Measurements from ENCODE around the gene PLEKHD1.

The PLEKHD1 gene

DNA sequence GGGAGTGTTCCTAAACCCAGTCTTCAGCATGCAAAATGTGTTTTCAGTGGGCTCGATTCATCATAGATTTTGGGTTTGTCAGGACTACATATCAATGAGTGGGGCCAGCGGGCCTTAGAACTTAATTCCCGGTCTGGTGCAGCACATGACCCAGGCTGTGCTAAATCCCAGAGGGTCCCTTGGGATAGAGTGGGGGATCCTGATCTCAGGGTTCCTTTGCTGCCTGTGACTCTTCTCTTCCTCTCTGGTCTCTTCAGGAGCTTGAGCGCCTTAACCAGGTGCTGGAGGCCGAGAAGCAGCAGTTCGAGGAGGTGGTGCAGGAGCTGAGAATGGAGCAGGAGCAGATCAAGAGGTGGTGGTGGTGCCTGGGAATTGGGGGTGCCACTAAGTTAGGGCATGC, 37.5 kb downstream of the PLEKHD1 start:
- DNase-seq = no peak

DNA sequence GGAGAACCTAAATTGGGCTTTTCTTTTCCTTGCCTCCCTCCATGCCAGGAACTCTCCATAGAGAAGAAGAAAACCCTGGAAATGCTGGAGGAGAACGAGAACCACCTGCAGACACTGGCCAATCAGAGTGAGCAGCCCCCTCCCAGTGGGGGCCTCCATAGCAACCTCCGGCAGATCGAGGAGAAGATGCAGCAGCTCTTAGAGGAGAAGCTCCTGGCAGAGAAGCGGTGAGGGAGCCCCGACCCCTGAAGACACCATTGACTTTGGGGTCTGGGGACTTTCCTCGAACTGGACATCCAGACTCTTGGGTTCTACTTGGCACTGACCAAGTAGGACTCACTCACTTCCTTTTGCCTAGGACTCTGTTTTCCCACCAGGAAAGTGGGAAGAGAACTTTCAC, 41.4 kb downstream of the PLEKHD1 start:
- no peak for DNase-seq

DNA sequence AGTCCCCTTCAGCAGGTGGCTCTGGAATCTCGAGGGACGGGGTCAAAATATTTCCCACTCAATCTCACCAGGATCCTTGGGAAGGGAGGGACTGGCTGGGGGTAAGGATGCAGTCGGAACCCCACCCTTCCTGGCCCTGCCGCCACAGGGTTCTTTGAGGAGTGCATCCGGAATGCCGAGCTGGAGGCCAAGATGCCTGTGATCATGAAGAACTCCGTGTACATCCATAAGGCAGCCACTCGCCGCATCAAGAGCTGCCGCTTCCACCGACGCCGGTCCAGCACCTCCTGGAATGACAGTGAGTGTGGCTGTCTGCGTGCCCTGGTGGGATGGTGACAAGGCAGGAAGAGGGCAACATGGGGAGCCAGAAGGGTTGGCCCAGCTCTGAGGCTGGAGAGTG, 43.1 kb downstream of the PLEKHD1 start:
- DNase-seq = no peak

- DNase-seq = no peak
These were observed 43.6 kb downstream of the PLEKHD1 start for GRCh38 chr14:69528143-69528542.

- DNase-seq = no peak
These were observed 44.4 kb downstream of the PLEKHD1 start for GRCh38 chr14:69528930-69529329.

DNA sequence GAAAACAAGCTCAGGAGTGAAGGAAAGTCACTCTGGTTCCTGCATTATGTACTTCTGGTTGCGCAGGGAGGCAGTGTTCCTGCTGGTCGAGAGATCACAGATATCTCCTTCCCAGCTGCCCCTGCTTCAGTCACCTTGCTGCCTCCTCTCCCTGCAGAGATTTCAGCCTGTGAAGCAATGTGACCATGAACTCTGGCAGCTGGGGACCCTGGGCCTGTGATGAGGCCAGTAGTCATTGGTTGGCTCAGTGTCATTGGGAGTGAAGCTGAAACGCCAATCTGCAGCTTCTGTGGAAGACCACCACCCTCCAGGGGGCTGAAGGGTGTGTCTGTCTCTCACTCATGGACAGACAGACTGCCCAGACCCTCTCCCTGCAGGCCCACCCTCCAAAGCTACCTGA, 45.0 kb downstream of the PLEKHD1 start:
- DNase-seq = no peak

- no peak for DNase-seq
These were observed 45.6 kb downstream of the PLEKHD1 start for GRCh38 chr14:69530095-69530494.

GRCh38 chr14:69531135-69531534, 46.6 kb downstream of the PLEKHD1 start:
- DNase-seq = no peak

GRCh38 chr14:69532561-69533340, 48.2 kb downstream of the PLEKHD1 start:
- DNase-seq = peak; percentile 14

GRCh38 chr14:69535230-69535848, 50.8 kb downstream of the PLEKHD1 start:
- peak; percentile 7 for DNase-seq

DNA sequence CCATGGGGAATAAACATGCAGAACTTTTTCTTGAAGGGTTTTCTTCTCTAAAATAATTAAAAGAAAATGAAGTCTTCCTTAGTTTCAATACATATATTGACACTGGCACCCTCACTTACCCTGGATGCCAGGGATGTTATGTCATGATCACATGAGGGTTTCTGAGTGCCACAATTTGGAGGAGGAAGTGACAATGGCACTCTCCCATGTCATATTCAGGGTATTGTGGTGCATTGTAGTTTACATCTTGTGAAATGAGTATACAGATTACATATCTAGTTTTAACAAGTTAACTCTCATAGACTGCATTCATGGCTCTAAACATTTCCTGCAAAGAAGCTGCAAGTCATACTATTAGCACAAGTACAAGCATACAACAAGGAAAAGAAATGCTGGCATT, 52.4 kb downstream of the PLEKHD1 start:
- DNase-seq = no peak

GRCh38 chr14:69537900-69538299, 53.4 kb downstream of the PLEKHD1 start:
- DNase-seq = no peak

DNA sequence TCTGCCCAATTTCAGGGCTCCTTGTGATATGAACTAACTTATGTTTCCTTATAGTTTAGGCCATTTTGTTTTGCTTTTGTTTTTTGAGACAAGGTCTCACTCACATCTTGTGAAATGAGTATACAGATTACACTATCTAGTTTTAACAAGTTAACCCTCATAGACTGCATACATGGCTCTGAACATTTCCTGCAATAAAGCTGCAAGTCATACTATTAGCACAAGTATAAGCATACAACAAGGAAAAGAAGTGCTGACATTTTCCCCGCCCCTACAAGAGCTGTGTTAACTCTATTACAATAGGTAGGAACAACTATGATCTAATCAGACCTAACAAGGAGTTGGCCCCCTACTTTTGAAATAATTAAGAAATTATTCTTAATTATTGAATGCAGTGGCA, 54.2 kb downstream of the PLEKHD1 start:
- DNase-seq = no peak

- peak; percentile 42 for DNase-seq
These were observed 55.3 kb downstream of the PLEKHD1 start for GRCh38 chr14:69539631-69540410.

GRCh38 chr14:69540654-69541335, 56.3 kb downstream of the PLEKHD1 start:
- DNase-seq = no peak

GRCh38 chr14:69542311-69542710, 57.8 kb downstream of the PLEKHD1 start:
- DNase-seq = no peak

GRCh38 chr14:69543341-69544115, 59.0 kb downstream of the PLEKHD1 start:
- peak; percentile 97 for DNase-seq

- no peak for DNase-seq
These were observed 63.3 kb downstream of the PLEKHD1 start for GRCh38 chr14:69547701-69548348.

DNA sequence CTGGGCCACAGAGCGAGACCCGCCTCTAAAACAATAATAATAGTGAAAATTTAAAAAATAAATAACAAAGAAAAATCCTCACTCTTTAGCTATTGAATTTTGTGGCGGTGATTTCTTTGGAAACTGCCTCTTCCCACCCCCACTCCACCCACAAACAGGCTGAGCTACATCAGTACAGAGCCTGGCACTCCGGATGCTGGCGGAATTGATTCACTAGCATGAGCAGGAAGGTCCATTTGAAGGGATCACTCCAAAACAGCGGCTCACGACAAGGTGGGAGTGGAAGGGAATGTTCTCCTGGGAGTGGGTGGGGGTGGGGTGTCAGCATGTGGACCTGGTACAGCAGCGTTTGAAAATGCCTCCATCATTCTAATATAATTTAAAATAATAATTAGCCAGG, 64.0 kb downstream of the PLEKHD1 start:
- DNase-seq = no peak

GRCh38 chr14:69551511-69551910, 67.0 kb downstream of the PLEKHD1 start:
- DNase-seq = no peak

DNA sequence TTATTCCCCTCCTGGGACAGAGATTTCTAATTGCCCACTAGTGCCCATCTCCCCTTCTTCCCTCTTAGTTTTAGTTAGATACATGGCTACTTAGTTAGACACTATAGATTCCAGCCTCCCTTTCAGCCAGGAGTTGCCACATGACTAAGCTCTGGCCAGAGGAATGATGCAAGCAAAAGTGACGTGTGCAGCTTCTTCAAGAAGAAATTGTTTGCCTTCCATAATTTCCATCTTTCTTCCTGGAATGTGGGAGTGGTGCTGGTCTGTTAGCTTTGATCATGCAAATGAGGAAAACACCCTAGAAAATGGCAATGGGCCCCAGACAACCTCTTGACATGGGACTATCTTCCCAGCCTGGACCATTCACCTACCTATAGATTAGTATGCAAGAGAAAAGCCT, 68.7 kb downstream of the PLEKHD1 start:
- peak; percentile 77 for DNase-seq

DNA sequence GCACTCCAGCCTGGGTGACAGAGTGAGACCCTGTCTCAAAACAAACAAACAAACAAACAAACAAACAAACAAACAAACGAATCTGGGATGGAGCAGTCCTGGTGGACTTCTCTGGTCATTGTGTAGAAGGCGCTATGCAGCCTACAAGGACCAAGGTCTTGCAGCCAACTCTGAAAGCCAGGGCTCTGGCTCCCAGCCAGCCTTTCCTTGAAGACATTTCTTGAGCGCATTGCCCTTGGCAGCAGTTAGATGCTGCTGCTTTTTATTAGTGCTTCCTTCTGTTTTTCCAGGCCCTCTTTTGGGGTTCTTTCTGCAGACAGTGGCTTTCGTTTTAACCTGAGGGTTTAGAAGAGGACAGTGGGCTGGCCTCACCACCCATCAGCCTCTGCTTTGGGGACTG, 70.0 kb downstream of the PLEKHD1 start:
- no peak for DNase-seq
